ENCODE data around the gene IRF3.

The IRF3 gene

GRCh38 chr19:49615861-49616260 is 49.8 kb downstream of the IRF3 start:
- TF ChIP-seq POLR2A (IDR thresholded peaks at IDR 0.05; ENCODE audit: low read depth, low read length), result no peak
- DNase-seq (ENCODE audit: insufficient read length, low spot score), result no peak
- no peak for FAIRE-seq

DNA sequence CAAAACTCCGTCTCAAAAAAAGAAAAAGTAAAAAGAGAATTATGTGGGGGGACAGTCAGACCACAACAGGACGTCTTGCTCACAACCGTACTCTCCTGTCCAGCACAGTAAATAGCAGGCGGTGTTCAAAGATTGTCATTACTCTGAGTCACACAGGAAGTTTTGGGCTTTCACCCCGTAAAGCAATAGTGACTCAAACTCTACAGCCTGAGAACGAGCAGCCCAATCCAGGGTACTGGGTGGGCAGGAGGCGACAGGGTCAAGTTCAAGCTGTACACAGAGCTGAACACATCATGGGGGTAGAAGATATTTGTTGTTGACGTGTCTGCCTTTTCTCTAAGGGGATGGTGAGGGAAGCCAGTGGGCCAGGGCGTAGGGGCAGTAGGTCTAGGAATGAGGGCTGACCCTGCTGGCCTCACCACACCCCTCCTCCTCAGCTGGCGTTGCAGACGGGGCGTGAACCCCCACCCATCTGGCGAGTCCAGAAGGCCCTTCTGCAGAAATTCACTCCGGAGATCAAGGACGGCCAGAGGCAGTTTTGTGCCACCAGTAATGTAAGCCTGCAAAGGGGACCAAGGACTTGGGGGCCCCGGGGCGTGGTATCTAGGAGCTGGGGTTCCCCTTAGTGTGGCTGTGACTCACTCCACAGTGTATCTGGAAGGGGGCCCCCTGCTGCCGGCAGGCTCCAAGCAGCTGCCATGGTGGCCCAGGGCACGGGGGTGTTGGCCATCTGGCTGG is 51.4 kb downstream of the IRF3 start:
- no peak; the same call in 1 of the 2 replicates for TF ChIP-seq POLR2A (IDR thresholded peaks at IDR 0.05; ENCODE audit: low read depth, low read length)
- FAIRE-seq, result peak; percentile 77
- DNase-seq (ENCODE audit: insufficient read length, low spot score), result peak; percentile 94

GRCh38 chr19:49613374-49613773 is 52.3 kb downstream of the IRF3 start:
- no peak for TF ChIP-seq POLR2A (IDR thresholded peaks at IDR 0.05; ENCODE audit: low read depth, low read length)
- no peak for FAIRE-seq
- peak; percentile 83 for DNase-seq (ENCODE audit: insufficient read length, low spot score)
